ENCODE results near the gene MDK. TPM values are rescaled to one million over a fixed set of nuclear protein-coding genes. Genes with fewer than 3 reads are reported as not detected.
A peak's percentile ranks its signal among the peaks of the same experiment; 100 is the strongest.

The MDK gene
- total RNA-seq, 5 donors from 2014 or later (not counting 1 experiment from before 2014, with no cell fraction given): 5.8 to 8.6 (median 8.3) TPM

DNA sequence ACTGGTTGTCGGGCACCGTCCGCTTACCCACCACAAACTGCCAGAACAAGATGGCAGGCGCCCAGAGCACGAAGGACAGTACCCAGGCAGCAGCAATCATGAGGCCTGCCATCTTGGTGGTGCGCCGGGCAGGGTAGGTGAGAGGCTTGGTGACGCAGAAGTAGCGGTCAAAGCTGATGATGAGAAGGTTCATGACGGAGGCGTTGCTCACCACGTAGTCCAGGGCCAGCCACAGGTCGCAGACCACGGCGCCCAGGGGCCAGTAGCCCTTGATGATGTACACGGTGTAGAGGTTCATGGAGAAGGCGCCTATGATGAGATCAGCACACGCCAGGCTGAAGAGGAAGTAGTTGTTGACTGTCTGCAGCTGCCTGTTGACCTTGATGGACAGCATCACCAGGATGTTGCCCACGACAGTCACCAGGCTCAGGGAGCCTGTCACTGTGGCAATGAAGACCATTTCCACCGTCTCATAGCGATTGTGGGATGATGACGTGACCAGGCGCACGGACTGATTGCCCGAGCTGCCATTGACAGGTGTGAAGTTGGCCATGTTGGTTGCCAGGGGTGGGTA is 4.6 kb downstream of the MDK start:
- Mint-ChIP-seq H3K4me1 (peaks cover 23 to 29% (median 24%) of the 10 kb centered on the region in 3 donors), H3K36me3 (no peaks in the 10 kb centered on the region), H3K4me3 (peak overlapping the region in 1 of 3 donors; percentile 6), H3K27me3 (peaks cover 26 to 70% of the 10 kb centered on the region in 2 donors), H3K9me3 (no peaks in the 10 kb centered on the region), H3K27ac (no peak overlapping the region)
- 93% methylated on average over 21 of the region's 25 CpGs for WGBS (ENCODE audit: insufficient coverage)
- H3K27me3 ChIP-seq (replicated peaks in 1 of 2; ENCODE audit: control insufficient read depth in 2 of 2, extremely low read depth in 1 of 2, insufficient read depth in 2 of 2, low read length in 1 of 2): peaks cover 7 to 94% of the 10 kb centered on the region in 2 experiments
- no peak overlapping the region for H3K27ac ChIP-seq (ENCODE audit: low read length)
- no peak for DNase-seq
- ChIA-PET CTCF (no interaction called here), POLR2A (no interaction called here)
- H3K4me3 ChIP-seq (ENCODE audit: control insufficient read depth in 1 of 2, extremely low read depth in 1 of 2, low read length in 1 of 2): no peak overlapping the region
- no peaks in the 10 kb centered on the region for H3K36me3 ChIP-seq (ENCODE audit: control insufficient read depth in 2 of 2, extremely low read depth in 1 of 2, insufficient read depth in 1 of 2, low read length in 1 of 2)
- H3K4me1 ChIP-seq (ENCODE audit: control insufficient read depth in 1 of 2, extremely low read depth in 1 of 2, insufficient read depth in 2 of 2, low read length in 2 of 2): peaks cover 14 to 49% of the 10 kb centered on the region in 2 experiments
- H3K9me3 ChIP-seq: no peaks in the 10 kb centered on the region
- ATAC-seq (replicated peaks in 1 of 4): no peak

- H3K4me3 ChIP-seq (ENCODE audit: control insufficient read depth in 1 of 2, extremely low read depth in 1 of 2, low read length in 1 of 2): no peak overlapping the region
- no peak overlapping the region for H3K27ac ChIP-seq (ENCODE audit: low read length)
- peak overlapping the region in 1 of 2 donors; percentile 47 for H3K27ac Mint-ChIP-seq
- peaks cover 14 to 52% of the 10 kb centered on the region in 2 experiments for H3K4me1 ChIP-seq (ENCODE audit: control insufficient read depth in 1 of 2, extremely low read depth in 1 of 2, insufficient read depth in 2 of 2, low read length in 2 of 2)
- peaks cover 7 to 98% of the 10 kb centered on the region in 2 experiments for H3K27me3 ChIP-seq (replicated peaks in 1 of 2; ENCODE audit: control insufficient read depth in 2 of 2, extremely low read depth in 1 of 2, insufficient read depth in 2 of 2, low read length in 1 of 2)
- WGBS (ENCODE audit: insufficient coverage): no CpG with 5 or more reads among the region's 4 CpGs
- no peaks in the 10 kb centered on the region for H3K9me3 Mint-ChIP-seq
- H3K4me1 Mint-ChIP-seq: peaks cover 23 to 29% (median 24%) of the 10 kb centered on the region in 3 donors
- DNase-seq: no peak
- H3K27me3 Mint-ChIP-seq: peaks cover 26 to 70% of the 10 kb centered on the region in 2 donors
- H3K9me3 ChIP-seq: no peaks in the 10 kb centered on the region
- POLR2A ChIA-PET: interaction anchor here (0.6 kb wide), 2 partner anchors 59 to 1142 kb away, joined by 3 read pairs; no protein-coding TSS in a partner anchor
- no peaks in the 10 kb centered on the region for H3K36me3 ChIP-seq (ENCODE audit: control insufficient read depth in 2 of 2, extremely low read depth in 1 of 2, insufficient read depth in 1 of 2, low read length in 1 of 2)
- no peaks in the 10 kb centered on the region for H3K36me3 Mint-ChIP-seq
- CTCF ChIA-PET: no interaction called here
- H3K4me3 Mint-ChIP-seq: no peak overlapping the region
- ATAC-seq (replicated peaks in 1 of 4): no peak
Observed at GRCh38 chr11:46386674-46387073, 5.2 kb downstream of the MDK start.

GRCh38 chr11:46387456-46387855 is 6.0 kb downstream of the MDK start:
- no peaks in the 10 kb centered on the region for H3K36me3 ChIP-seq (ENCODE audit: control insufficient read depth in 2 of 2, extremely low read depth in 1 of 2, insufficient read depth in 1 of 2, low read length in 1 of 2)
- H3K27me3 ChIP-seq (replicated peaks in 1 of 2; ENCODE audit: control insufficient read depth in 2 of 2, extremely low read depth in 1 of 2, insufficient read depth in 2 of 2, low read length in 1 of 2): peaks cover 7 to 95% of the 10 kb centered on the region in 2 experiments
- ATAC-seq (replicated peaks in 1 of 4) (no peak), DNase-seq (no peak)
- Mint-ChIP-seq H3K36me3 (no peaks in the 10 kb centered on the region), H3K4me1 (peaks cover 20 to 25% (median 24%) of the 10 kb centered on the region in 3 donors), H3K27me3 (peaks cover 26 to 67% of the 10 kb centered on the region in 2 donors), H3K9me3 (no peaks in the 10 kb centered on the region), H3K27ac (no peak overlapping the region), H3K4me3 (no peak overlapping the region)
- no peak overlapping the region for H3K4me3 ChIP-seq (ENCODE audit: control insufficient read depth in 1 of 2, extremely low read depth in 1 of 2, low read length in 1 of 2)
- 84% methylated on average over 4 of the region's 5 CpGs for WGBS (ENCODE audit: insufficient coverage)
- ChIA-PET CTCF (interaction anchor here in 1 of 2 donors (0.6 to 0.7 kb wide), 2 partner anchors 9 to 241 kb away, joined by 3 read pairs; no protein-coding TSS in a partner anchor), POLR2A (interaction anchor here (0.6 kb wide), 2 partner anchors 59 to 1142 kb away, joined by 3 read pairs; no protein-coding TSS in a partner anchor)
- H3K4me1 ChIP-seq (ENCODE audit: control insufficient read depth in 1 of 2, extremely low read depth in 1 of 2, insufficient read depth in 2 of 2, low read length in 2 of 2): peaks cover 9 to 51% of the 10 kb centered on the region in 2 experiments
- H3K27ac ChIP-seq (ENCODE audit: low read length): no peak overlapping the region
- no peaks in the 10 kb centered on the region for H3K9me3 ChIP-seq

DNA sequence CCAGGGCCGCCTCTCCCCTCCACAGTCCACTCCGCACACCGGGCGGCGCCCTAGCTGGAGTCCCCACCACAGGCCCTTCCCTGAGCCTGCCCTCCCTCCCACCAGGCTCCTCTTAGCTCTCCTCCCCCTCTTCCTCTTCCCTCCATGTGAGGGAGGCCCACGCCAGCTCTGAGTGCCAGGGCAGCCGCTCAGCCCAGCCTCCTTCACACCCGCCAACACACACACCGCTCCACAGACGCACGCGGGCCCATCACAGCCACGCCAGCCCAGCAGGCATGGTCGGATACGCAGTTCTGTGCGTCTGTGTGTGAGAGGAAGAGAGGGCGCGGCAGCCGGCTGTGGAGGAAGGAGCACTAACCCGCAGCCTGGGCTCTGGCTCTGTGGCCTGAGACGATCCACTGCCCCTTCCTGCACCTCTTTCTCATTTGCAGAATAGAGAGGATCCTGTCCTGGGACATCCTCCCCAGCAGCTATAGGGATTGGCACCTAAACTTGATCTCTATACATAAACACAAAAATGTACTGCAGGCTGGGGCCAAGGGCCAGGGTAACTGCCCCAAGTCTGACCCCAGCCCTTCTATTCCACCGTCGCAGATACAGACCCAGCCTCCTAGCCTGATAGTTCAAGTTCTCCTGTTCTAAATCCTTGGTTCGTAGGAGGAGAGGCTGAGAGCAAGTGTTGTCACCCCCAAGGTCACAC is 6.6 kb downstream of the MDK start:
- Histone ChIP-seq H3K4me3 (ENCODE audit: control insufficient read depth in 1 of 2, extremely low read depth in 1 of 2, low read length in 1 of 2) (no peak overlapping the region), H3K27me3 (replicated peaks in 1 of 2; ENCODE audit: control insufficient read depth in 2 of 2, extremely low read depth in 1 of 2, insufficient read depth in 2 of 2, low read length in 1 of 2) (peaks cover 7 to 95% of the 10 kb centered on the region in 2 experiments), H3K9me3 (no peaks in the 10 kb centered on the region), H3K36me3 (ENCODE audit: control insufficient read depth in 2 of 2, extremely low read depth in 1 of 2, insufficient read depth in 1 of 2, low read length in 1 of 2) (no peaks in the 10 kb centered on the region), H3K27ac (ENCODE audit: low read length) (no peak overlapping the region), H3K4me1 (ENCODE audit: control insufficient read depth in 1 of 2, extremely low read depth in 1 of 2, insufficient read depth in 2 of 2, low read length in 2 of 2) (peaks cover 9 to 51% of the 10 kb centered on the region in 2 experiments)
- H3K27me3 Mint-ChIP-seq: peaks cover 32 to 73% of the 10 kb centered on the region in 2 donors
- WGBS (ENCODE audit: insufficient coverage): 10% methylated on average over 5 of the region's 24 CpGs
- no peaks in the 10 kb centered on the region for H3K9me3 Mint-ChIP-seq
- DNase-seq: peak in 1 of 35 experiments; percentile 20
- H3K27ac Mint-ChIP-seq: no peak overlapping the region
- peak in 2 of 4 experiments; percentile 11 to 29 for ATAC-seq (replicated peaks in 1 of 4)
- CTCF ChIA-PET: interaction anchor here in 1 of 2 donors (0.6 to 0.9 kb wide), 2 partner anchors 231 to 240 kb away, joined by 3 to 4 read pairs; no protein-coding TSS in a partner anchor
- peaks cover 25 to 32% (median 30%) of the 10 kb centered on the region in 3 donors for H3K4me1 Mint-ChIP-seq
- H3K36me3 Mint-ChIP-seq: no peaks in the 10 kb centered on the region
- POLR2A ChIA-PET: interaction anchor here in 1 of 2 donors (0.6 kb wide), 1 partner anchor 44 kb away, joined by 4 read pairs; no protein-coding TSS in a partner anchor
- H3K4me3 Mint-ChIP-seq: peak overlapping the region in 1 of 3 donors; percentile 63

DNA sequence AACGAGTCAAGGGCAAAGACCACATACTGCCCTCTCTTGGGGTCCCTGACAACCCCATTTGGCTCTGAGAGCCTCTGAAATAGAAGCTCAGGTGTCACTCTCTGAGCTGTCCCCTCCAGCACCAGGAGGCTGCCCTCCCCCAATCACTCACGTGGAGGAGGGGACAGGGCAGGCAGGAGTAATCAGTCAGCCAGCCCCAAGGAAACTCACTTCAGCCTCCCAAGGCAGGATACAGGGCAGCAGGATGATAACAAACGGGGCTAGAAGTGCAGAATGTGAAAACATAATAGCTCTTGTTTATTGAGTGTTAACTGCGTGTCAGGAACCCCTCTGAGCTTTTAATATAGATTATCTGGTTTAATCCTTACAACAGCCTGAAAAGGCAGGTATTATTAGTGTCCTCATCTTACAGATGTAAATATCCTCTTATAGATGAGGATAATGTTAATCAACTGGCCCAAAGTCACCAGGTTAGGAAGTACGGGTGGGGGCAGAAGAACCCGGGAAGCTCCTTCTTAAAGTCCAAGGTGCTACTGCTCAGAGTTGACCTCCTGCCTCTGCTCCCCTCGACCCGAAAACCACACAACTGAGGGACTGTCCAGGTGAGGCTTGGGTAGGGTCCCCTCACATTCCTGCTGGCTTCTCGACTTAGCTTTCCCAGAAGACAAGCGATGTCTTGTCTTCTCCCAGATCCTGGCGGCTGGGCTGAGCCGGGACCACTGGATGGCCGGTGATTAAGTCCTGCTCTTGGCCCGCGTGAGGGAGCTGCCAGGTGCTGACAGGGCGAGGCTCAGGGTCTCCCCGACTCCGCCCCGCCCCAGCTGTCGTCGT is 7.4 kb downstream of the MDK start:
- ATAC-seq (replicated peaks in 1 of 4) (no peak), DNase-seq (no peak)
- Histone ChIP-seq H3K27me3 (replicated peaks in 1 of 2; ENCODE audit: control insufficient read depth in 2 of 2, extremely low read depth in 1 of 2, insufficient read depth in 2 of 2, low read length in 1 of 2) (peaks cover 7 to 95% of the 10 kb centered on the region in 2 experiments), H3K4me1 (ENCODE audit: control insufficient read depth in 1 of 2, extremely low read depth in 1 of 2, insufficient read depth in 2 of 2, low read length in 2 of 2) (peaks cover 9 to 52% of the 10 kb centered on the region in 2 experiments), H3K9me3 (no peaks in the 10 kb centered on the region), H3K27ac (ENCODE audit: low read length) (no peak overlapping the region), H3K4me3 (ENCODE audit: control insufficient read depth in 1 of 2, extremely low read depth in 1 of 2, low read length in 1 of 2) (no peak overlapping the region), H3K36me3 (ENCODE audit: control insufficient read depth in 2 of 2, extremely low read depth in 1 of 2, insufficient read depth in 1 of 2, low read length in 1 of 2) (no peaks in the 10 kb centered on the region)
- H3K9me3 Mint-ChIP-seq: no peaks in the 10 kb centered on the region
- no peaks in the 10 kb centered on the region for H3K36me3 Mint-ChIP-seq
- ChIA-PET POLR2A (interaction anchor here in 1 of 2 donors (0.6 kb wide), 1 partner anchor 45 kb away, joined by 4 read pairs; no protein-coding TSS in a partner anchor), CTCF (interaction anchor here in 1 of 2 donors (0.9 kb wide), 1 partner anchor 230 kb away, joined by 4 read pairs; no protein-coding TSS in a partner anchor)
- 21% methylated on average over 16 of the region's 21 CpGs for WGBS (ENCODE audit: insufficient coverage)
- peak overlapping the region in 1 of 3 donors; percentile 63 for H3K4me3 Mint-ChIP-seq
- peak overlapping the region in 1 of 2 donors; percentile 39 for H3K27ac Mint-ChIP-seq
- peaks cover 34 to 70% of the 10 kb centered on the region in 2 donors for H3K27me3 Mint-ChIP-seq
- peaks cover 27 to 36% (median 30%) of the 10 kb centered on the region in 3 donors for H3K4me1 Mint-ChIP-seq
